Stimulated activated CD4-positive, alpha-beta T cell treated with anti-CD3 and anti-CD28 coated beads, Interleukin-12 subunit alpha, Interleukin-12 subunit beta, amount 100 ng/mL, for 24 hours (primary cell): Measurements from ENCODE around the gene GAMT.
"Not testable (repeated sequence)": the region's sequence is repeated elsewhere in the genome, so short reads cannot be mapped to it uniquely, and the experiment has no call there.

Experiments used
- DNase-seq, 2 experiments: peaks; one replicate each; pipeline ENCODE4 v3.0.0-alpha.2; 2020; ENCODE audit warnings: low read depth in 2 of 2

The GAMT gene

DNA sequence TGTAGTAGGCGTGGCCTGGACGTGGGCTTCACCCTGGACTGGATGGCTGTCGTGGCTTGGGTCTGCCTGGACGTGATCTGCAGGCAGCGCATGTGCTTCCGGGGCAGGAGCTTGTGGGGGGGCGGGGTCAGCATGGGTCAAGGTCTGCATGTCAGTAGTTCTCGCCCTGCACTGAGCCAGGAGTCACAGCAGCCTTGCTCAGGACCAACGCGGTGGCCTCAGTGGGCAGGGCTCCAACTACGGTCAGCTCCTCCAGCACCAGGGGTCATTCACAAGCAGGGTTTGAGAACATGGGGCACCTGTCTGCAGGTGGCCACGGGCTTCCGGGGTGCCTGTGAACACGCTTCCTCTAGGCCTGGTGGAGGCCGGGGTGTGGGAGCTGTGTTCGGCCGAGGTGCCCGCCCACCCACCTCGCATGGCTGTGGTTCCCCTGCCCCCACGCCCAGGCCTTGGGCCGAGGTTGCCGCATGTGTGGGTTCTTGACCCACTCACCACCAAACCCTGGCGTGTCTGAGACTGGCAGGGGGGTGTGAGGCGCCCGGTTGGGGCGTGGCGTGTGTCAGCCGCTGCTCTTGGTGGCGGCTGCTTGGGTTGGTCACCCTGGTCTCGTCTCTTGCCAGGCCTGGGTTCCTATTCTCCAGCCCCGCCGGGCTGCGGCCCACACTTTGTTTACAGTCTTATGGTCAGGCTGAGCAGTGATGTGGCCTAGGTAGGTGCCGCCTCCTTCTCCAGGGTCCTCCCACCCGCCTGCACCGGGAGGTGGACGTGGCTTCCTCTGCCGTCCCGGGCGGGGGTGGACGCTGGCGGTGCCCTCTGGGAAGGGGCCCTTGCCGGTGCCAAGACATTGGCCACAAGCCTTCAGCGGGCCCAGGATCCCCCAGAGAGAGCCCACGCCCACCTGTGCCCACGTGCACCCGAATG, 32.0 kb upstream of the GAMT start:
- no peak for DNase-seq

DNA sequence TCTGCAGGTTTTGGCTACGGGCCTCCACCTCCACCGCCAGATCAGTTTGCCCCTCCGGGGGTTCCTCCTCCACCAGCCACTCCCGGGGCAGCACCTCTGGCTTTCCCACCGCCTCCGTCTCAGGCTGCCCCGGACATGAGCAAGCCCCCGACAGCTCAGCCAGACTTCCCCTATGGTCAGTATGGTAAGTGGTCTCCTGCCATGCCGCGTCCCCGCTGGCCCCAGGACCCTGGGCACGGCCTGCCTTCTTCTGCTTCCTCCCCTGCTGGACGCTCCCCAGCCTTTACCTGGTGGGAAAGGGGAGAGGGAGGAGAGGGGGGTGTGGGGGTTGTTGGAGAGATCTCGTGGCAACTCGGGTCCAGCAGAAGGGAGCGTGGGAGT, 31.2 kb upstream of the GAMT start:
- no peak for DNase-seq

DNA sequence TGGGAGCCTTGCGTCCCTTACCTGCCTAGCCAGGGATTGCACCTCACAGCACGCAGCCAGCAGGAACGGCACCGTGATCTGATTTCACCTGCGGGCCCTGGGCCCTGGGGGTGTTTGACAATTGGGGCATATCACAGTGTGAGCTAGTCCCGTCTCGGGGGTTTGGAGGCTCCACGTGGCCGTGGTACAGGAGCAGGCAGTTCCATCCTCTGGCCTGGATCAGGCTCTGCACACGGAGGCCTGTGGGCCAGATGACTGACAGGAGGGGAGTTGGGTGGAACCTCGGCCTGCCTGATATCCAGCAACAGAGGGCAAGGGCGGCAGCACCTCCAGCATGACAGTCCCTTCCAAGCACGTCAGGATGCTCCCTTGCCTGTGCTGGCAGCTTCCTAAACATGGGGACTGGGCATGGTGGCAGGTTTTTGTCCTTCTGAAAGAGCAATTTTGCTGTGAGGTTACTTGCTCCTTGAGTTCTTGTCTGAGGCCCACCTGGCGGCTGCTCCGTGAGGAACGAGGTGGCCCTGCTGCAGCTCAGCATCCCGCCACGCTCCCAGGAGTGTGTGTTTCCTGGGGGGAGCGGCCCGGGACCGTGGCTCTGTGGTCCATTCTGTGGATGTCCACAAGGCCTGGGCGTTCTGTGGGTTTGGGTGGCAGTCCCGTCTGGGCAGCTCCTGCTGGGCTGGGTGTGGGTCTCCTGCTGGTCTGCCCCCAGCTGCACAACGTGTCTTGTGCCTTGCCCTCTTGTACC, 30.6 kb upstream of the GAMT start:
- no peak for DNase-seq

DNA sequence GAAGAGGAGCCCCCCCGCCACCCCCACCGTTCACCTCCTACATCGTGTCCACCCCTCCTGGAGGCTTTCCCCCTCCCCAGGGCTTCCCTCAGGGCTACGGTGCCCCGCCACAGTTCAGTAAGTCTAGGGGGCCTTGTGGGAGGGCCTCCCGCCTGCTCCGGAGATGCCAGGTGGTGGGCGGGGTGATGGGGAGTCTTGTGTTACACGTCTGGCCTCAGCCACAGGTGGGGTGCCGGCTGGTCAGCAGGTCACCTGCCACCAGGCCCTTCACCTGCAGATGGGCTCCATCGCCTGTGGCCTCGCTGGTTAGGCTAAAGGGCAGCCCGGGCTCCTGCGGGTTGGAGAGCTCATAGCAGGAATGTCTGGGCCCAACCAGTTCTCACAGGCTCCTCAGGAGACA, 28.9 kb upstream of the GAMT start:
- DNase-seq = no peak

DNA sequence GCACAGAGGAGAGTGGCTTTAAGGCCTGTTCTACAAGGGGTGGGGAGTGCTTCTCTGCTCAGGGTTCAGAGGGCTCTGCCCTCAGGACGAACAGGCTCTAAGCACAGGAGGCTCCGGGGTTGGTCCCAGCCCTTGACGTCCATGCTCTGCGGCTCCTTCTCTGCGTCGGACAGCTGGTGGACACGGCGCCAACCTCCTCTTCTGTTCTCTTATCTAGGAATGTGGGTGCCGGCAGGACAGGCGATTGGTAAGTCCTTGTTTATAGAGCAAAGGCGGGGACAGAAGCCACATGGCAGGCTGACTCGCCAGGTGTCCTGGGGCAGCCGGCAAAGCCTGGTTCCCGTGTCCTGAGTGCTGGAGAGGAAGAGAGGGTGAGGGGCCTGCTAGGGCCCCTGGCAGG, 28.4 kb upstream of the GAMT start:
- no peak for DNase-seq

DNA sequence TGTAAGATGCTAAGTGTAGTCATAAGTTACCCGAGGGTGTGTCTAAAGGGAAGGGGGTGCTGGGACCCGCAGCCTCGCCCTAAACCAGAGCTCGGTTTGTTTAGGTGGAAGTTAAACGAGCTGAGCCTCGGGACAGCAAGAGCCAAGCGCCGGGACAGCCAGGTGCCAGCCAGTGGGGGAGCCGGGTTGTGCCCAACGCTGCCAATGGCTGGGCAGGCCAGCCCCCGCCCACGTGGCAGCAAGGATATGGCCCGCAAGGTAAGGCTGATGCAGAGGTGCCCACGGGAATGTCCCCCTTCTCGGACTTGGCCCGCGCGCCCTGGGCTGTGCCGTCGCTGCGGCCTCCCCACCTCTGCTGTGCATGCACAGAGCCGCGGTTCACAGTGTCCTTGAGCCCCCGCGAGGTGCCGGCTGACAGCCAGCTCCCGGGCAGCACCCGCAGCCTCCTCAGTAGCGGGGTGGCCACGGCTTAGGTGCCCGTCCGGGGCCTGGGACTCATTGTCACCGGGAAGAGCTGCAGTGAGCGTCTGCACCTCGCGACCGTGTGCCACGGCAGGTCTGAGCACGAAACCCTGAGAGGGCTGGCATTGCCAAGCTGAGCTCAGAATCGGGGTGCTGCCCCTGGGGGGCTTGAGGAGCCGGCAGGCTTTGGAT, 27.5 kb upstream of the GAMT start:
- DNase-seq = no peak

DNA sequence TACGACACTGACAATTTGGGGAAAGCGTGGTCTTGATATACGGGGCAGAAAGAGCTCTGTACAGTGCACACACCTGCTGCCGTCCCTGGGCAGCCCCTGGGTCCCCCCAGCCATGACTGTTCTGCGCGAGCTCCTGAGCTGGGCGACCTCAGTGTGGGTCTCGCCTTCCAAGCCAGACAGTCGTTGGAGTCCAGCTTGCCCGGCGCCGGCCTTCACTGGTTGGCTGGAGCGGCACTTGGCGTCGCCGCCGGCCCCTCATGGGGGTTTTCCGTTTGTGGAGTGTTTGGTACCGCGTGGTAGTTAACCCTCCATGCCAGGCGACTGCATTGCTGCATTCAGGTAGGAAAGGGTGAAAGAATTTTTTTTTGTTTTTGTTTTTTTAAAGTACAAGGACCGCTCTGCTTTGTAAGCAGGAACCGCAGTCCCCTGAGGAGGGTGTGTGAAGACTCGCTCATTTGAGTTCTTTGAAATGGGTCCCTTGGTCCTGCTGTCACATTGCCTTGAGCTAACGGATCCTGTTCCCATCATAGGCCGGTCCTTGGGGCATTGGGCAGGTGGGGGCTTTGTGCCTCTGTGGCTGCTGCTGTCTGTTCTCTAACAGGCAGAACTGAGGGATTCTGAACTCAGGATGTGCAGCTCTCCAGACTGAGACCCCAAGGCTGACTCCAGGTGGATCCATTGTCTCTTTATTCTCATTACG, 26.0 kb upstream of the GAMT start:
- DNase-seq = no peak

DNA sequence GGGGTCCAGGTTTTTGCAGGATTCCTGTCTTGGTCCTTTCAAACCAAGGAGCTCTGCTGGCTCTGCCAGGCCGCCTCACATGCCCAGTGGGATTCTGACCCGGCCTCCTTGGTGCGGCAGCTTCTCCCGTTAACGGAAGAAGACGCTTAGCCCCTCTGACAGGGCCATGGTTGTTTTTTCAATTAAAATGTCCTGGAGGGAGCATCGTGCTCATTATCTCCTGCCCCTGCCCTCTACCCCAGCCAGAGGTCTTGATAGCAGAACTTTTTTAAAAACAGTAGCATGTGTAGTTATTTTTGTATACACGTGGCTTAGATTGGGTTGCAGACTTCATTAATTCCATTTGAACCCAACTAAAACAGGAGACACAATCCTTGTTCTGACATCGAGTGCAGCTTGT, 25.4 kb upstream of the GAMT start:
- DNase-seq = no peak

DNA sequence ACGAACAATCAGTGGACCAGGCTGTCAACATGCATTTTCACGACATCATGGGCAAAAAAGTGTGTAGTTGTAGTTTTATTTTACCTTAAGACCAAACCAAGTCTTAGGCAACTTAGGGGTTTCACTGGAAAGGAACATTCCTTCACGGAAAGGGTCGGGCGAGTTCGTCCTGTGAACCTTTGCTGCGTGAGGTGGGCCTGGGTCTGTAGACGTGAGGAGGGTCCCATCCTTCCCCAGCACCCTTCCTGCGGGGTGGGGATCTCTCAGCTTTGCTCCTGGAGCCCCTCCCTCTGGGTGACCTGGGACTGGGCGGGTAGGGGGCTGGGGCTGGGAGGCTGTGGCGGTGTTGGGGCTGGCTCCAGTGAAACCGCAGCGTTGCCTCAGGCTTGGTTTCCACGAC, 24.6 kb upstream of the GAMT start:
- no peak for DNase-seq

DNA sequence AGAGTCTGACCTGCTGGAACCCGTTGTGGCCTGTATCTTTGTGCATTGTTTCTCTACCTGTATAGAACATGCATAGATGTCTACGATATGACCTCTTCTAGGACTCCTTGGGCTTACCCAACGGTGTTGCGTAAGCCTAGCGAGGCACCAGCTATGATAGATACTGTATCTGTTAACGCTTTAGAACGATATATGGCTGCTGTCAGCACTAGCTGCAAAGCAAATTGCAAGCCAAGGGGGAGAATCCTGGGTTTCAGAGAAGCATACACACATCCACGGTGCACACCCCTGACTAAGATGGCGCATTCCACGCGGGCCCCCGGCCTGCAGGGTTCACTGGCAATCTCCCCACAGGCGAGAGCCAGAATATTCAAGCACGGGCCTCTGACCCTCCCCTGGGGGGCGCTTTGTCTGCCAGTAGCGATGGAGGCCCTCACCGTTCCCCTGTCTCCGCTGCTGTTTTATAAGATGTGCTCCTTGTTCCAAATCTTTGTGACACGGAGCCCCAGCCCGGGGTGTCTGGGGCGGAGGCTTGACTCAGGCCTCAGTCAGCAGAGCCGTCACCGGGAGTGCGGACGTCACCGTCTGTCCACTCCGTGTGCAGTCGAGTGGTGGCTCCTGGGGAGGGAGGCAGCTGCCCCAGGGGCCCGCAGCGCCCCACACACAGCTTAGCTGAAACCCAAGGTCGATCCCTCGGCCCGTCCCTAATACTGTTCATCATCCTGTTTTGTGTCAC, 23.9 kb upstream of the GAMT start:
- DNase-seq = no peak

DNA sequence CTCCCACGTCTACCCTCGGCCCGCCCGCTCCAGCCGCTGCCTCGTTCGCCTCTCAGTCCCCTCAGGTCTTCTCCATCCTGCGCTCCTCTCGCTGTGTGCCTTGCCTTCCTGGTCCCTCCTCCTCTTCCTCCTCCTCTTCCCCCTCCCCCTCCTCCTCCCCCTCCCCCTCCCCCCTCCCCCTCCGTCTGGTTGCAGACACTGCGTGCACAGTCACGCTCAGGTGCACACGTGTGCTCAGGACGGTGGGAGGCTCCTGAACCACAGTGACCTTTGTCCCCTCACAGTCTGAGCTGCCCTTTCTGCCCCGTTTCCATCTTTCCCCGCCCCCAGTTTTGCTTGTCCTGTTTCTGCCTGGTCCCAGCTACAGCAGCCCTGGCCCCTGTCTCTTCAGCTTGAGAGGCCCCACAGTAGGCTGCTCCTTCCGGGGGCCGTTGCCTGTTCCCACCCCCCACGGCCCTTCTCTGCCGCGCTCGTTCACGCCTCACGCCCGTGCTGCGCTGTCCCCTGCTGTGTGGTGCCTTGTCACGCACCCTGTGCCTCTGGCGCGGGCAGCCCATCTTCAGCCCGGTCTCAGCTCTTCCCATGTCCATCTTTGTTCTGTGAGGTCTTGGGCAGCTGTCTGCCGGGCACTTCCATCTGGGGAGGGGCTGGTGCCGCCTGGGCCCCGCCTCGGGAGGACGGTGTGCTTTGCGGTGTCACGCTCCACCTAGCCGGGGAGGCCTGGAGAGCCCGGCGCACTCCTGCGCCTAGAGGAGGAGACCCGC, 23.0 kb upstream of the GAMT start:
- DNase-seq = no peak

DNA sequence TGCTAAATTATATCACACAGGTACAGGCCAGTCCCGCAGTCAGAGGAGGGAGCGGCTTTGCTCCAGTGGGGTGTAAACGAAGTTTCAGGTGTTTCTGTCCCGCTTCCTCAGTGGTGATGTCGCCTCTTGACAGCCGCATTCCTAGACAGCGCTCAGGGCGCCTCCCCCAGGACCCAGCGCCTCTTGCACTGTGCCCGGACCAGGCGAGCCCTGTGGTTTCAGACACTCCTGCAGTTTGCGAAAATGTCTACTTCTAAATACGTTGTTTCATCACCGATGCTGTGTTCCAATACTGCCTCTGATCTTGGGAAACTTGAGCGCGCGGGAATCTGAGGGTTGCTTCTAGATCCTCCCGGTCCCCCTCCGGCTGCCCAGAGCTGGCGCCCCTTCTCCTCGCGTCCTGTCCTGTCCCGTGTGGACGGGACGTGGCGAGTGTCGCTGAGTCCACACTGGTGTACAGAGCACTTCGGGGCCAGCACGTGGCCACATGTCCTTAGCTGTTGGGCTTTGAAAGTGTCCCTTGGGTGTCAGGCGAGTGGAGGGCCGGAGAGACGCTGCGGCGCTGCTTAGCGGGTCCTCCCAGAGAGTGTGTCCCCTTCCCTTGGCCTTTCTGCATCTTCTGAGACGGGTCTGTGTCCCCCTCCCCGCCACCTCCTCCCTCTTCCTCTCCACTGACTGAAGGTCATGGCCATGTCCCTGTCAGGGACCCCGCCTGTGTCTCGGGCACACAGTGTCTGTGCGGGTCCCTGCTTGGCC, 22.3 kb upstream of the GAMT start:
- DNase-seq = no peak

DNA sequence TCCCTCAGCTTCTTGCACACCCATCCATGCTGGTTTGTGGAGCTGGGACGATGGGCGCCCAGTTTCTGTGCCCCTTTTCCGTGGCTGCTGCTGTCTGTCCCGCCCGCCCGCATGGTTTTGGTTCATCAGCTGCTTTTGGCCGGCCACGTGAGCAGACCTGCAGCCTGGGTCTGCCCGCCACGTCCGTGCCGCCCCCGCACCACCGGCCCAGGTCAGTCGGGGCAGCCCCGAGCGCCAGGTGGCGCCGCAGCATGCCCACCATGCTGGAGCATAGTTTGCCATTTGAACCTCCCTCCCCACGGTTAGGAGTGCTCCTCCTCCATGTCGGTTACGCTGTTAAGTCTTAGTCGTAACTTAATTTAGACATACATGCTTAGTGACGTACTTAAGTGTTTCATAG, 21.6 kb upstream of the GAMT start:
- DNase-seq = no peak

DNA sequence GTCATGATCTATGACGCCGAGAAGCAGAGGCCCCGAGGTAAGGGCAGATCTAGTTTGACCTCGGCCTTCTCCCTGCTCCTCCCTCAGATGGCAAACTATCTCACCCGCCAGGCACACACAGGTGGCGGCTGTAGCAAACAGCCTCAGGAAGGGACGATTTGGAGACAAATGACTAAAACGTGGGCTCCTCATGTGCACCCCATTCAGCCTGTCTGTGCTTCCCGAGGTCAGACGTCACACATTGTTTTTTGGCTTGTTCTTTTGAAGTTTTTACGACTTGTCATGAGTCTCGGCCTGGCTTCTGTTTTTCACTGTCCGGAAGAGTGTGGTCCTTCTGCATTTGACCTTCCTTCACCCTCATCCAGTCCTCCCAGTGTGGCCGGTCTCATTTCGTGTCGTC, 21.0 kb upstream of the GAMT start:
- no peak for DNase-seq

DNA sequence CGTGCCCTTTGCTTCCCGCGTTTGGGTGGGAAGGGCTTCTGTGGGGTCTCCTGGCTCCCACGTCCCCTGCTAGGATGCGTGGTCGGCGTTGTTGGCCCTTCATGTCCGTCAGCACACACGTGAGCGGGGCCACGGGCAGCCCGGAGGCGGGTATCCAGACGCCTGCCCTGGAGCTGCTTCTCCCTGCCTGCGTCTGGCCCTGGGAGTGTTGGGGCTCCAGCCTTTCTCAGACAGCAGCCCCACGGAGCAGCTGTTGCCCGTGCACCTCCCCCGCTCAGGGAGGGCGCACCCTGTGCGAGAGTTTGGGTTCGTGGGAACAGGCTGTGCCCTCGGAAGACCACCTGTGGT, 20.6 kb upstream of the GAMT start:
- DNase-seq = no peak

DNA sequence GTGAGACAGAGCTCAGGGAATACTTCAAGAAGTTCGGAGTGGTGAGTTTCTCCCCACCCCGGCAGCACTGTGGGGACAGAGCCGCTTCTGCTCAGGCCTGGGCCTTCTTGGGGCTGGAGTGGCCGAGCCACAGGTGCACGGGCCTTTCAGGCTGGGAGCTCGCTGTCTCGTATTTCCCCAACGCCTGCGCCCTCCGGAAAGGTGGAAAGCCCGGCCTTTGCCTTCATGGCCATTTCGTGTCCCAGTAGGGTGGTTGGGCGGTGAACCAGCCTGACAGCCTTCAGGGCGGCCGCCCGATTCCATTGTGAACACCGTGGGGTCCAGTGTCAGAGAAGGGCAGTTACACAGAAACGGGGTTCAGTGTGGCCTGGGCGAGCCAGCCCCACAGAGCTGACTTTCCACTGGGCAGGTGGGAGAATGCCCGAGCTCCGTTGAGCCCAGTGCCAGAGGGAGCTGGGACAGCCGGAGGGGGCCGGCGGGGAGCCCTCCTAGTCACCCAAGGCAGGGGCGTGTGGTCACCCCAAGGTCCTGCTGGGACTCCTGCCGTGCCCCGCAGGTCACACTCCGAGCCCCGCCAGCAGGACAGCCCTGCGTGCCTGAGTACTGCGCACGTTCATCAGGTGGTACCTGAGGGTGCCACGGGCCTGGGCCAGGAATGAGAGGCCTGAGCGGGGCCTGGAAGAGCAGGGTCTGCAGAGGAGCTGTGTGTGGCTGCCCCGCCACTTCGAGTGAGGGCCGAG, 20.0 kb upstream of the GAMT start:
- no peak for DNase-seq

DNA sequence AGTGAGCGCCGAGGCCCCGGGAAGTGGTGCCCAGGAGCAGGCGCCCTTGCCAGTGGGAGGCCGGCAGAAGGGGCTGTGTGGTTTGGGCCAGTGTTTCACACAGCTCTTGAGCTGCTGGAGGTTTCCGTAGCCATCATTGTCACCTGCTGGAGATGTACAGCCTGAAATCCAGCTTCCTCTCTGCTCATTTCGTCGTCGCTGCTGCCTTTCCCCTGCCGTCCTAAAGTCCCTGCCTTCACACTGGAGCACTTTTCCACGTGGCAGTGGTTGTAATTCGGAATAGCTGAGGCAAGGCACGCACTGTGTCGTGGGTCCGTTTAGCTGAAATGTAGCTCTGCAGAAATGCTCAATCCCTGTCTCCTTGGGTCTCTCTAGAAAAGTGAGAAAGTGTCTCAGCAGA, 19.2 kb upstream of the GAMT start:
- DNase-seq = no peak

DNA sequence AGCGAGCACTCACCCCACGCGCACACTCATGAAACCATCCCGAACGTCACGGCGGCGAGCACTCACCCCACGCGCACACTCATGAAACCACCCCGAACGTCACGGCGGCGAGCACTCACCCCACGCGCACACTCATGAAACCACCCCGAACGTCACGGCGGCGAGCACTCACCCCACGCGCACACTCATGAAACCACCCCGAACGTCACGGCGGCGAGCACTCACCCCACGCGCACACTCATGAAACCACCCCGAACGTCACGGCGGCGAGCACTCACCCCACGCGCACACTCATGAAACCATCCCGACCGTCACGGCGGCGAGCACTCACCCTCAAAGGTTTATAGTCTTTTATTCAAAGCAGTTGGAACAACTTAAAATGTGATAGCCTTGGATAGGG, 18.7 kb upstream of the GAMT start:
- DNase-seq = not testable (repeated sequence)
